ENCODE measurements around the gene CFAP157. TPM values are rescaled to one million over a fixed set of nuclear protein-coding genes. Genes with fewer than 3 reads are reported as not detected.
A peak's percentile ranks its signal among the peaks of the same experiment; 100 is the strongest.

The CFAP157 gene
- total RNA-seq, 1 experiment from 2014 or later, result 0.22 TPM

- TF ChIP-seq ZBTB33 (IDR thresholded peaks at IDR 0.05; ENCODE audit: extremely low read depth, insufficient replicate concordance, low read length) (no peak), SRF (IDR thresholded peaks at IDR 0.05; ENCODE audit: low read depth) (no peak), SIN3A (IDR thresholded peaks at IDR 0.05; ENCODE audit: low read depth) (no peak), EZH2 (IDR thresholded peaks at IDR 0.05) (no peak)
Measured at GRCh38 chr9:127734747-127735529, 28.1 kb downstream of the CFAP157 start, which contains the start of gene TOR2A (continued).

GRCh38 chr9:127735530-127736185, 28.9 kb downstream of the CFAP157 start:
- Histone ChIP-seq H2AFZ (ENCODE audit: low read depth, low read length, poor library complexity, severe bottlenecking) (peak overlapping the region; percentile 50), H3K27me3 (ENCODE audit: insufficient read depth, low read length) (no peaks in the 10 kb centered on the region), H3K4me3 (replicated peaks in 1 of 2; ENCODE audit: low read depth in 1 of 2, low read length in 2 of 2) (peak overlapping the region in 1 of 2 experiments; percentile 72; a peak in 1 of 4 replicates), H4K20me1 (ENCODE audit: insufficient read depth) (no peaks in the 10 kb centered on the region), H3K4me2 (ENCODE audit: low read length) (peak overlapping the region; percentile 96), H3K9me2 (ENCODE audit: insufficient read depth) (no peaks in the 10 kb centered on the region), H3K36me3 (ENCODE audit: control insufficient read depth in 1 of 2, insufficient read depth in 2 of 2, low read length in 2 of 2) (no peaks in the 10 kb centered on the region), H3K9me3 (ENCODE audit: control insufficient read depth in 1 of 2, insufficient read depth in 1 of 2, low read depth in 1 of 2, low read length in 2 of 2) (no peaks in the 10 kb centered on the region), H3K9ac (ENCODE audit: low read length) (peak overlapping the region; percentile 35), H3K79me2 (ENCODE audit: insufficient read depth, low read length) (no peaks in the 10 kb centered on the region), H3K27ac (ENCODE audit: low read depth, low read length) (no peak overlapping the region), H3K4me1 (ENCODE audit: control insufficient read depth in 1 of 2, insufficient read depth in 2 of 2, low read length in 2 of 2) (peaks cover 9 to 25% of the 10 kb centered on the region in 2 experiments)
- RAD21 ChIA-PET (ENCODE audit: low non-redundant PET in 1 of 2, low total read pairs in 2 of 2, uncharacterized antibody in 2 of 2, unreplicated experiment in 2 of 2), result interaction anchor here (0.8 to 1.6 kb wide), 6 partner anchors 20 to 186 kb away, joined by 3 to 10 read pairs (median 5); partner anchors contain the start of genes PTRH1 (in 1 of the 2) and TTC16 (in 1 of the 2)
- ATAC-seq (no peak), DNase-seq (ENCODE audit: low read depth, low spot score) (no peak)
- no TSS peak for BruUV-seq (replicated peaks)
- TF ChIP-seq POLR2AphosphoS5 (IDR thresholded peaks at IDR 0.05; ENCODE audit: low read depth, low read length), result no peak
- no peak for TF ChIP-seq CEBPB (IDR thresholded peaks at IDR 0.05; ENCODE audit: low read depth)
- no peak for TF ChIP-seq EZH2phosphoT487 (IDR thresholded peaks at IDR 0.05; ENCODE audit: borderline replicate concordance)
- TF ChIP-seq ZNF274 (IDR thresholded peaks at IDR 0.05; ENCODE audit: low read depth, low read length), result no peak
- no peak for TF ChIP-seq YY1 (IDR thresholded peaks at IDR 0.05; ENCODE audit: extremely low read depth, insufficient replicate concordance, low read depth, low read length)
- TF ChIP-seq EZH2 (IDR thresholded peaks at IDR 0.05), result no peak
- TF ChIP-seq EGR1 (IDR thresholded peaks at IDR 0.05; ENCODE audit: low read depth), result no peak
- no peak for TF ChIP-seq SRF (IDR thresholded peaks at IDR 0.05; ENCODE audit: low read depth)
- CTCF ChIA-PET, result interaction anchor here (0.8 to 2.3 kb wide), 29 partner anchors 9 to 307 kb away, joined by 3 to 46 read pairs (median 6); partner anchors contain the start of genes CDK9, CFAP157, PTRH1 and TTC16
- POLR2A ChIA-PET, result interaction anchor here (1.0 to 1.5 kb wide), 5 partner anchors 12 to 127 kb away, joined by 3 to 10 read pairs (median 6); no protein-coding TSS in a partner anchor
- intact Hi-C loops (cut with micrococcal nuclease), result loop anchor here (1.0 kb wide), 4 partner anchors 36 to 186 kb away; no protein-coding TSS in a partner anchor
